Neural cell (in vitro differentiated cells): Measurements from ENCODE around the gene UHRF2. TPM values are rescaled to one million over a fixed set of nuclear protein-coding genes. Genes with fewer than 3 reads are reported as not detected.

Experiments used
- H2AFZ ChIP-seq: fragments of 200-600, 300-800 bp; sonication (generic), shearing (Covaris generic); 2 replicates; pipeline ENCODE4 v1.6.0; 2014; ENCODE audit warnings: low read depth, mild to moderate bottlenecking, antibody characterized with exemption, low read length, moderate library complexity
- H3F3A ChIP-seq: fragments of 200-600 bp; shearing (Covaris generic); 2 replicates; pipeline ENCODE4 v1.6.1; 2016; ENCODE audit warnings: mild to moderate bottlenecking, moderate library complexity, mixed read lengths, antibody characterized with exemption, low read length; ENCODE audit not compliant: insufficient read depth, poor library complexity, severe bottlenecking
- H3K27ac ChIP-seq: fragments of 200-600, 300-800 bp; sonication (generic), shearing (Covaris generic); 2 replicates; pipeline ENCODE4 v1.5.1; 2014; ENCODE audit warnings: mild to moderate bottlenecking, low read length, moderate library complexity
- H3K27me3 ChIP-seq: fragments of 300-800, 200-600 bp; sonication (generic), shearing (Covaris generic); 2 replicates; pipeline ENCODE4 v1.6.0; 2014; ENCODE audit warnings: mild to moderate bottlenecking, low read depth, low read length, moderate library complexity; ENCODE audit not compliant: insufficient read depth
- H3K36me3 ChIP-seq: fragments of 300-800, 200-600 bp; sonication (generic), shearing (Covaris generic); 2 replicates; pipeline ENCODE4 v1.5.1; 2014; ENCODE audit warnings: mild to moderate bottlenecking, antibody characterized with exemption, low read length, moderate library complexity; ENCODE audit not compliant: insufficient read depth
- H3K4me2 ChIP-seq: fragments of 300-800, 200-600 bp; sonication (generic), shearing (Covaris generic); 2 replicates; pipeline ENCODE4 v1.6.0; 2014; ENCODE audit warnings: mild to moderate bottlenecking, low read length
- H3K4me3 ChIP-seq: fragments of 300-800, 200-600 bp; sonication (generic), shearing (Covaris generic); 2 replicates; pipeline ENCODE4 v1.5.1; 2014; ENCODE audit warnings: mild to moderate bottlenecking, low read length, moderate library complexity
- H3K79me2 ChIP-seq: fragments of 200-600 bp; shearing (Covaris generic); replicated peaks from 2 replicates; pipeline ENCODE4 v1.6.0; 2014; ENCODE audit warnings: mild to moderate bottlenecking, low read length, moderate library complexity; ENCODE audit not compliant: insufficient read depth
- H3K9ac ChIP-seq: fragments of 300-800, 200-600 bp; sonication (generic), shearing (Covaris generic); 2 replicates; pipeline ENCODE4 v1.6.1; 2016; ENCODE audit warnings: mild to moderate bottlenecking, low read length, mixed read lengths
- H3K9me2 ChIP-seq: fragments of 200-600 bp; shearing (Covaris generic); 2 replicates; pipeline ENCODE4 v1.6.1; 2016; ENCODE audit warnings: mild to moderate bottlenecking, low read length, mixed read lengths; ENCODE audit not compliant: insufficient read depth
- H3K9me3 ChIP-seq: fragments of 200-600, 300-800 bp; sonication (generic), shearing (Covaris generic); 2 replicates; pipeline ENCODE4 v1.6.1; 2016; ENCODE audit warnings: mild to moderate bottlenecking, mixed run types, low read length, moderate library complexity, mixed read lengths
- H4K20me1 ChIP-seq: fragments of 200-600 bp; shearing (Covaris generic); 2 replicates; pipeline ENCODE4 v1.6.1; 2016; ENCODE audit warnings: mild to moderate bottlenecking, mixed run types; ENCODE audit not compliant: insufficient read depth
- EP300 ChIP-seq: fragments of 450-650 bp; conservative IDR thresholded peaks from 2 replicates; pipeline ENCODE4 v1.6.1; 2014; ENCODE audit warnings: antibody characterized with exemption, mild to moderate bottlenecking, moderate library complexity; ENCODE audit not compliant: poor library complexity, severe bottlenecking
- EZH2 ChIP-seq: fragments of 200-600, 300-800 bp; shearing (Covaris generic), sonication (generic); IDR thresholded peaks from 2 replicates; pipeline ENCODE4 v1.6.1; 2014; ENCODE audit warnings: antibody characterized with exemption, low read length, borderline replicate concordance, mild to moderate bottlenecking; ENCODE audit not compliant: insufficient read depth, poor library complexity, severe bottlenecking
- MXI1 ChIP-seq: fragments of 450-650 bp; conservative IDR thresholded peaks from 2 replicates; pipeline ENCODE4 v1.6.1; 2014; ENCODE audit warnings: antibody characterized with exemption, mild to moderate bottlenecking; ENCODE audit not compliant: poor library complexity, severe bottlenecking
- POLR2AphosphoS5 ChIP-seq: IDR thresholded peaks from 2 replicates; pipeline ENCODE4 v1.6.1; 2012
- RAD21 ChIP-seq: fragments of 450-650 bp; conservative IDR thresholded peaks from 2 replicates; pipeline ENCODE4 v1.6.1; 2014; ENCODE audit warnings: antibody characterized with exemption, mild to moderate bottlenecking, moderate library complexity
- SMC3 ChIP-seq: fragments of 450-650 bp; conservative IDR thresholded peaks from 2 replicates; pipeline ENCODE4 v1.6.1; 2014; ENCODE audit warnings: antibody characterized with exemption, mild to moderate bottlenecking, moderate library complexity; ENCODE audit not compliant: poor library complexity
- TAF1 ChIP-seq: IDR thresholded peaks from 2 replicates; pipeline ENCODE4 v1.6.1; 2012; ENCODE audit warnings: low read depth
- polyA plus RNA-seq: library from polyadenylated mRNA; depleted of rRNA; stranded (reverse); fragments of >200 nt; gene quantifications from 2 replicates; pipeline ENCODE4 v1.2.3, GENCODE V29; 2014
- TF ChIP-seq, protein P1 (sequence below): IDR thresholded peaks from 2 replicates; pipeline ENCODE4 v1.6.1; 2012; ENCODE audit warnings: borderline replicate concordance
- TF ChIP-seq, protein P2 (sequence below): fragments of 450-650 bp; IDR thresholded peaks from 2 replicates; pipeline ENCODE4 v1.5.1; 2014; ENCODE audit warnings: antibody characterized with exemption, mild to moderate bottlenecking, moderate library complexity; ENCODE audit not compliant: poor library complexity, severe bottlenecking

Gene UHRF2
- polyA plus RNA-seq, 1 donor from 2014 or later, result 96.6 TPM

DNA sequence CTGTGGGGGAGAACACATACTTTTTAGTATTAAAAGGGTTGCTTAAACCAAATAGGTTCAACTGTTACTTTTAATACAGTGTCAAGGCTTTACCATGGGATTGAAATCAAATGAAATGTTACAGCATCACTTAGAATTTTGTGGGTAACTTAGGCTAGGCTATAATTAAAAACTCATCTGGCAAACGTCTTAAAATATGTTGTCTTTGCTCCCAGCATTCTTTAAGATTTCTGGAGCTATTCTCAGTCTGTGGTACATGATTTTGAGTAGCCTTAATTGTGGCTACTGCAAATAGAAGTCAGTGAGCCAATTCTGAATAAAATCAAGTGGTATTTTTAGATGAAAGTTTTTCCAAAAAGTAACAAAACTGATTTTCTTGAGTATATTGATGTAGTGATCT lies 30.7 kb downstream of the UHRF2 start:
- peaks cover 68% of the 10 kb centered on the region for H3K79me2 ChIP-seq
- H3K4me3 ChIP-seq, result no peak overlapping the region
- no peak overlapping the region for H3K27ac ChIP-seq
- H3K9me3 ChIP-seq, result no peaks in the 10 kb centered on the region
- H3F3A ChIP-seq, result no peaks in the 10 kb centered on the region
- H3K9ac ChIP-seq, result no peak overlapping the region
- H4K20me1 ChIP-seq, result no peaks in the 10 kb centered on the region
- TF ChIP-seq POLR2AphosphoS5, result no peak
- no peak for TF ChIP-seq TAF1
- TF ChIP-seq RAD21, result no peak
- TF ChIP-seq, protein P1, sequence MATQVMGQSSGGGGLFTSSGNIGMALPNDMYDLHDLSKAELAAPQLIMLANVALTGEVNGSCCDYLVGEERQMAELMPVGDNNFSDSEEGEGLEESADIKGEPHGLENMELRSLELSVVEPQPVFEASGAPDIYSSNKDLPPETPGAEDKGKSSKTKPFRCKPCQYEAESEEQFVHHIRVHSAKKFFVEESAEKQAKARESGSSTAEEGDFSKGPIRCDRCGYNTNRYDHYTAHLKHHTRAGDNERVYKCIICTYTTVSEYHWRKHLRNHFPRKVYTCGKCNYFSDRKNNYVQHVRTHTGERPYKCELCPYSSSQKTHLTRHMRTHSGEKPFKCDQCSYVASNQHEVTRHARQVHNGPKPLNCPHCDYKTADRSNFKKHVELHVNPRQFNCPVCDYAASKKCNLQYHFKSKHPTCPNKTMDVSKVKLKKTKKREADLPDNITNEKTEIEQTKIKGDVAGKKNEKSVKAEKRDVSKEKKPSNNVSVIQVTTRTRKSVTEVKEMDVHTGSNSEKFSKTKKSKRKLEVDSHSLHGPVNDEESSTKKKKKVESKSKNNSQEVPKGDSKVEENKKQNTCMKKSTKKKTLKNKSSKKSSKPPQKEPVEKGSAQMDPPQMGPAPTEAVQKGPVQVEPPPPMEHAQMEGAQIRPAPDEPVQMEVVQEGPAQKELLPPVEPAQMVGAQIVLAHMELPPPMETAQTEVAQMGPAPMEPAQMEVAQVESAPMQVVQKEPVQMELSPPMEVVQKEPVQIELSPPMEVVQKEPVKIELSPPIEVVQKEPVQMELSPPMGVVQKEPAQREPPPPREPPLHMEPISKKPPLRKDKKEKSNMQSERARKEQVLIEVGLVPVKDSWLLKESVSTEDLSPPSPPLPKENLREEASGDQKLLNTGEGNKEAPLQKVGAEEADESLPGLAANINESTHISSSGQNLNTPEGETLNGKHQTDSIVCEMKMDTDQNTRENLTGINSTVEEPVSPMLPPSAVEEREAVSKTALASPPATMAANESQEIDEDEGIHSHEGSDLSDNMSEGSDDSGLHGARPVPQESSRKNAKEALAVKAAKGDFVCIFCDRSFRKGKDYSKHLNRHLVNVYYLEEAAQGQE, result no peak
- no peak for TF ChIP-seq MXI1
- TF ChIP-seq EZH2, result no peak
- TF ChIP-seq SMC3, result no peak
- TF ChIP-seq, protein P2, sequence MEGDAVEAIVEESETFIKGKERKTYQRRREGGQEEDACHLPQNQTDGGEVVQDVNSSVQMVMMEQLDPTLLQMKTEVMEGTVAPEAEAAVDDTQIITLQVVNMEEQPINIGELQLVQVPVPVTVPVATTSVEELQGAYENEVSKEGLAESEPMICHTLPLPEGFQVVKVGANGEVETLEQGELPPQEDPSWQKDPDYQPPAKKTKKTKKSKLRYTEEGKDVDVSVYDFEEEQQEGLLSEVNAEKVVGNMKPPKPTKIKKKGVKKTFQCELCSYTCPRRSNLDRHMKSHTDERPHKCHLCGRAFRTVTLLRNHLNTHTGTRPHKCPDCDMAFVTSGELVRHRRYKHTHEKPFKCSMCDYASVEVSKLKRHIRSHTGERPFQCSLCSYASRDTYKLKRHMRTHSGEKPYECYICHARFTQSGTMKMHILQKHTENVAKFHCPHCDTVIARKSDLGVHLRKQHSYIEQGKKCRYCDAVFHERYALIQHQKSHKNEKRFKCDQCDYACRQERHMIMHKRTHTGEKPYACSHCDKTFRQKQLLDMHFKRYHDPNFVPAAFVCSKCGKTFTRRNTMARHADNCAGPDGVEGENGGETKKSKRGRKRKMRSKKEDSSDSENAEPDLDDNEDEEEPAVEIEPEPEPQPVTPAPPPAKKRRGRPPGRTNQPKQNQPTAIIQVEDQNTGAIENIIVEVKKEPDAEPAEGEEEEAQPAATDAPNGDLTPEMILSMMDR, result no peak
- no peak for TF ChIP-seq EP300
- H2AFZ ChIP-seq, result no peak overlapping the region
- no peaks in the 10 kb centered on the region for H3K9me2 ChIP-seq
- H3K27me3 ChIP-seq, result no peaks in the 10 kb centered on the region
- H3K36me3 ChIP-seq, result no peaks in the 10 kb centered on the region
- no peak overlapping the region for H3K4me2 ChIP-seq

DNA sequence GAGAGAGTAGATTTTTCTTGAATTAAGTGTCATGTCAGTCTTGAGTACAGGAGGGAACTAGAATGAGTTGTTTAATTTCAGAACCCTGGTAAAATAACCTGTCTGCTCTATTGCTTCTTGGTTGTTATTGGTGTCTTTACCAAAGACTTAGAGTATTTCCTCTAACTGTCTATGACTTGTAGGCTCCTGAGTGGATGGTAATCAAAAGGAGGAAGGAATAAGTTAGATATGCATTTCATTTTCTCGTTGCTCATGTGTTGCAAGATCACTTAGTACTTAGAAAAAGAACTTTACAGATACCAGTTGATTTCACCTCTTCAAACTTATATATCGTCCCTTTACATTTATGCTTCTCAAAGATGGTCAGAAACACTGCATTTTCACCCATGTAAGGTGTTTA lies 31.1 kb downstream of the UHRF2 start:
- H3K4me2 ChIP-seq, result no peak overlapping the region
- TF ChIP-seq, protein P1, result no peak
- no peak for TF ChIP-seq SMC3
- no peak for TF ChIP-seq TAF1
- TF ChIP-seq RAD21, result no peak
- TF ChIP-seq POLR2AphosphoS5, result no peak
- TF ChIP-seq EP300, result no peak
- TF ChIP-seq, protein P2, result no peak
- no peak for TF ChIP-seq EZH2
- TF ChIP-seq MXI1, result no peak
- H3K36me3 ChIP-seq, result no peaks in the 10 kb centered on the region
- H3K27ac ChIP-seq, result no peak overlapping the region
- H3K9ac ChIP-seq, result no peak overlapping the region
- H3K27me3 ChIP-seq, result no peaks in the 10 kb centered on the region
- H4K20me1 ChIP-seq, result no peaks in the 10 kb centered on the region
- no peaks in the 10 kb centered on the region for H3K9me3 ChIP-seq
- H3K79me2 ChIP-seq, result peaks cover 64% of the 10 kb centered on the region
- no peaks in the 10 kb centered on the region for H3K9me2 ChIP-seq
- H3K4me3 ChIP-seq, result no peak overlapping the region
- no peak overlapping the region for H2AFZ ChIP-seq
- H3F3A ChIP-seq, result no peaks in the 10 kb centered on the region
